ENCODE results near the gene CELF5. TPM values are rescaled to one million over a fixed set of nuclear protein-coding genes. Genes with fewer than 3 reads are reported as not detected.

Gene CELF5
- total and polyA plus RNA-seq, 9 donors = 1.3 to 6.4 (median 2.8) TPM

DNA sequence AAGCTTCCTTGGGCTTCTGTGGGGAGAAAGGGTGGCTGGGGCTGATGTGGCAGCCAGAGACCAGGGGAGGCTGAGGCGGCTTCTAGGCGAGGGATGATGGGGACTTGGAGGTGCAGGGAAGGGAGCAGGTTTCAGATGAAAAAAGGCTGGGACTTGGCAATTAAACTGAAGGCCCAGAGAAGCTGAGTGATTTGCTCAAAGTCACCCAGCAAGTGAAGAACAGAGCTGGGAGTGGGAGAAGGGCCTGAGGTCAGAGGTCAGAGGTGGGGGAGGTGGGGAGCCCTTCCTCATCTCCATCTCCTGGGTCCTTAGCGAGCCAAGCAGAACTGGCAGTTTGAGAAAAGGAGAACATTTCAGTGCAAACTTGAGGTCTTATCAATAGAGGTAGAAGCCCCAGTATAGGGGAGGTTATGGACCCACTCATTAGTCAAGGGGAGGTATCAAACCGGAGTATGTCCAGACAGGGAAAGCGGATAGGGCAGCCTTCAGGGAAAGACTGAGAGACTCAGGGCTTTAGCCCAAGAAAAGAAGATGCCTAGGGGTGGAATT is 92.3 kb downstream of the CELF5 start:
- intact Hi-C loops (cut with DNase I) = no loop called here
- H3K27ac ChIP-seq = no peak overlapping the region
- H3K36me3 ChIP-seq = no peaks in the 10 kb centered on the region
- TF ChIP-seq POLR2A (IDR thresholded peaks at IDR 0.05) = no peak
- TF ChIP-seq EP300 (IDR thresholded peaks at IDR 0.05) = no peak
- TF ChIP-seq, protein P1, sequence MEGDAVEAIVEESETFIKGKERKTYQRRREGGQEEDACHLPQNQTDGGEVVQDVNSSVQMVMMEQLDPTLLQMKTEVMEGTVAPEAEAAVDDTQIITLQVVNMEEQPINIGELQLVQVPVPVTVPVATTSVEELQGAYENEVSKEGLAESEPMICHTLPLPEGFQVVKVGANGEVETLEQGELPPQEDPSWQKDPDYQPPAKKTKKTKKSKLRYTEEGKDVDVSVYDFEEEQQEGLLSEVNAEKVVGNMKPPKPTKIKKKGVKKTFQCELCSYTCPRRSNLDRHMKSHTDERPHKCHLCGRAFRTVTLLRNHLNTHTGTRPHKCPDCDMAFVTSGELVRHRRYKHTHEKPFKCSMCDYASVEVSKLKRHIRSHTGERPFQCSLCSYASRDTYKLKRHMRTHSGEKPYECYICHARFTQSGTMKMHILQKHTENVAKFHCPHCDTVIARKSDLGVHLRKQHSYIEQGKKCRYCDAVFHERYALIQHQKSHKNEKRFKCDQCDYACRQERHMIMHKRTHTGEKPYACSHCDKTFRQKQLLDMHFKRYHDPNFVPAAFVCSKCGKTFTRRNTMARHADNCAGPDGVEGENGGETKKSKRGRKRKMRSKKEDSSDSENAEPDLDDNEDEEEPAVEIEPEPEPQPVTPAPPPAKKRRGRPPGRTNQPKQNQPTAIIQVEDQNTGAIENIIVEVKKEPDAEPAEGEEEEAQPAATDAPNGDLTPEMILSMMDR (IDR thresholded peaks at IDR 0.05) = no peak
- H3K9me3 ChIP-seq = no peaks in the 10 kb centered on the region
- WGBS, 3 donors = 71 to 79% (median 72%) methylated on average over 5 of the region's 5 CpGs
- H3K27me3 ChIP-seq = no peaks in the 10 kb centered on the region
- H3K4me1 ChIP-seq (ENCODE audit: insufficient read depth) = no peaks in the 10 kb centered on the region
- H3K4me3 ChIP-seq = no peak overlapping the region
- DNase-seq = no peak

DNA sequence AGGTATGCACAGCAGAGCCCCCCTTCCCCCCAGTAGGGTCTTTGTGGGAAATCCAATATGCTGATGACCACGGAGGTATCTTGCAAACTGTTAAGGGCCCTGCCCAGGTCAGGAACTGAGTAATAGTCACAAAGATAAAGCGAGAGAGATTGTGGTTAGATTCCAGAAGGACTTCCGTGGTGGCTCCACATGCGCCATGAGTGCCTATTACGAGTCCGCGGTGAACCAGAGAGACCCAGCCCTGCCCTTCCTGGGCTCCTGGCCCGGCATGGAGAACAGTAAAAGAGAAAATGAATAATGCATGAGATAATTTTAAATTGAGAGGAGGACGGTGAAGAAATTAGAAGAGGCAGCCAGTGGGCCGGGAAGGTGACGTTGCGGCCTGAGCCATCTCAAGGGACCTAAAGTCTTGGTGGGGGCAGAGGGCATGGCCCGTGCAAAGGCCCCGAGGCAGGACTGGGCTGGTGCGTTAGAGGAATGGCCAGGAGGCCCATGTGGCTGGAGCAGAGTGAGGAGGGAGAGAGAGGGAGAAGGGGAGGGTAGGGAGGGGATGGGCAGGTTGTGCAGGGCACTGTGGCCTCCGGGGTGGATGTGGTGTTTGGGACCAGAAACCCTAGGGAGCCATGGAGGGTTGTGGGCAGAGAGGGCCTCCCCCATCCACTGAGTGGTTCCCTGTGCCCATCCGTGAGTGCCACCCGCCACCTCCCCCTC is 95.3 kb downstream of the CELF5 start:
- Histone ChIP-seq H3K4me3 (no peak overlapping the region), H3K9me3 (no peaks in the 10 kb centered on the region), H3K27ac (no peak overlapping the region), H3K27me3 (no peaks in the 10 kb centered on the region), H3K4me1 (ENCODE audit: insufficient read depth) (no peaks in the 10 kb centered on the region), H3K36me3 (no peaks in the 10 kb centered on the region)
- no peak for DNase-seq
- WGBS, 3 donors = 43 to 54% (median 48%) methylated on average over 18 of the region's 18 CpGs
- intact Hi-C loops (cut with DNase I) = loop anchor here in 2 of 4 donors (5.0 to 10.0 kb wide), 2 partner anchors 163 to 295 kb away; partner anchors contain the start of genes SMIM24 (in 1 of the 2) and SMIM44 (in 1 of the 2)
- TF ChIP-seq, protein P1 (IDR thresholded peaks at IDR 0.05) = no peak
- TF ChIP-seq POLR2A (IDR thresholded peaks at IDR 0.05) = no peak
- TF ChIP-seq EP300 (IDR thresholded peaks at IDR 0.05) = no peak

DNA sequence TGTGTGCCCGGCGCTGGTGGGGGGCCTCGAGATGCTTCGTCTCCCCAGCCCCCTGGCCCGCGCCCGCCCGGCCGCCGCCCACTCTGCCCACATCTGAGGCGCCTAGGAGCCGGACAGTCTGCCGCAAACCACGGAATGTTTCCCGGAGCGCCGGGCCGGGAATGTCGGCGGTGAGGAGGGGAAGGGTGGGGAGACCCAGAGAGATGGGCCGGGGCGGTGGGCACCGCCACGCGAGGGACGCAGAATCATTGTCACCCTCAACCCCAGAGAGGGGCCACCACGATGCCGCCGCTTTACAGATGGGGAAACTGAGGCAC is 95.9 kb downstream of the CELF5 start:
- Histone ChIP-seq H3K27ac (no peak overlapping the region), H3K36me3 (no peaks in the 10 kb centered on the region), H3K27me3 (no peaks in the 10 kb centered on the region), H3K9me3 (no peaks in the 10 kb centered on the region), H3K4me1 (ENCODE audit: insufficient read depth) (no peaks in the 10 kb centered on the region), H3K4me3 (no peak overlapping the region)
- WGBS, 3 donors = 41 to 51% (median 51%) methylated on average over 20 to 29 of the region's 29 CpGs
- intact Hi-C loops (cut with DNase I) = loop anchor here in 2 of 4 donors (5.0 to 10.0 kb wide), 2 partner anchors 162 to 294 kb away; partner anchors contain the start of genes SMIM24 (in 1 of the 2) and SMIM44 (in 1 of the 2)
- TF ChIP-seq POLR2A (IDR thresholded peaks at IDR 0.05) = no peak
- TF ChIP-seq EP300 (IDR thresholded peaks at IDR 0.05) = no peak
- TF ChIP-seq, protein P1 (IDR thresholded peaks at IDR 0.05) = no peak
- no peak for DNase-seq

DNA sequence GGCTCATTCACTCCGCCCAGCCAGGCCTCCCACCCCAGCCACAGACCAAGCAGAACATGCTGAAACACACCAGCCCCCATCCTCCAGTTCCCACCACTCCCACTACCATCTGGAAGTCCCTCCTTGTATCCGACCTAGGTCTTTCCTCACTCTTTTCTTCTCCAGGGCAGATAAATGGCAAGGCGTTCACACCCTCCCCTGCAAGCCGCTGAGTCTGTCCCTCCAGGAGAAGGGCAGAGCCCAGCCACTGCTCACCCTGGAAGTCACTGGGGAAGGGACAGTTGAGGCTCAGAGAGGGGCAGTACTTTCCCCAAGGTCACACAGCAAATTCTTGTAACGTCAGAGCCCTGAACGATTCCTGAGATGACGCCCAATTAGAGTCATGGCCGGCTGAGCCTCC is 96.4 kb downstream of the CELF5 start:
- Histone ChIP-seq H3K27ac (no peak overlapping the region), H3K4me3 (no peak overlapping the region), H3K36me3 (no peaks in the 10 kb centered on the region), H3K27me3 (no peaks in the 10 kb centered on the region), H3K4me1 (ENCODE audit: insufficient read depth) (no peaks in the 10 kb centered on the region), H3K9me3 (no peaks in the 10 kb centered on the region)
- 40 to 55% (median 53%) methylated on average over 8 of the region's 8 CpGs for WGBS, 3 donors
- no peak for DNase-seq
- no peak for TF ChIP-seq EP300 (IDR thresholded peaks at IDR 0.05)
- TF ChIP-seq, protein P1 (IDR thresholded peaks at IDR 0.05) = no peak
- intact Hi-C loops (cut with DNase I) = loop anchor here in 2 of 4 donors (5.0 to 10.0 kb wide), 2 partner anchors 161 to 294 kb away; partner anchors contain the start of genes SMIM24 (in 1 of the 2) and SMIM44 (in 1 of the 2)

All from ovary (tissue), 9 donors.